ENCODE measurements around the gene DYNLT2B. TPM values are rescaled to one million over a fixed set of nuclear protein-coding genes. Genes with fewer than 3 reads are reported as not detected.
"Not testable (repeated sequence)": the region's sequence is repeated elsewhere in the genome, so short reads cannot be mapped to it uniquely, and the experiment has no call there.

DYNLT2B gene
- total and polyA plus RNA-seq, 12 donors = 2.1 to 8.1 (median 4.2) TPM

GRCh38 chr3:196351541-196351940 lies 33.5 kb upstream of the DYNLT2B start:
- WGBS, 2 donors = 76% methylated on average over 6 of the region's 6 CpGs
- DNase-seq = no peak
- no peak overlapping the region for H3K4me3 ChIP-seq
- no peaks in the 10 kb centered on the region for H3K27me3 ChIP-seq
- TF ChIP-seq CTCF (IDR thresholded peaks at IDR 0.05) = no peak
- ATAC-seq = no peak
- H3K36me3 ChIP-seq = peaks cover 0 to 72% (median 17%) of the 10 kb centered on the region in 9 donors
- intact Hi-C loops (cut with DNase I) = no loop called here
- no peaks in the 10 kb centered on the region for H3K4me1 ChIP-seq
- no peak overlapping the region for H3K27ac ChIP-seq
- H3K9me3 ChIP-seq = no peaks in the 10 kb centered on the region

GRCh38 chr3:196350067-196350466 lies 32.0 kb upstream of the DYNLT2B start:
- H3K9me3 ChIP-seq = no peaks in the 10 kb centered on the region
- TF ChIP-seq CTCF (IDR thresholded peaks at IDR 0.05) = no peak
- H3K4me3 ChIP-seq = no peak overlapping the region
- peaks cover 0 to 57% (median 4%) of the 10 kb centered on the region in 9 donors for H3K36me3 ChIP-seq
- intact Hi-C loops (cut with DNase I) = no loop called here
- DNase-seq (no peak), ATAC-seq (no peak)
- H3K27ac ChIP-seq = no peak overlapping the region
- H3K27me3 ChIP-seq = no peaks in the 10 kb centered on the region
- H3K4me1 ChIP-seq = peaks cover 0 to 2% (median 0%) of the 10 kb centered on the region in 9 donors

GRCh38 chr3:196348698-196349097 lies 30.7 kb upstream of the DYNLT2B start:
- peaks cover 0 to 11% (median 0%) of the 10 kb centered on the region in 9 donors for H3K4me1 ChIP-seq
- intact Hi-C loops (cut with DNase I) = no loop called here

GRCh38 chr3:196344663-196345062 lies 26.6 kb upstream of the DYNLT2B start:
- no peak for DNase-seq
- Histone ChIP-seq H3K27me3 (no peaks in the 10 kb centered on the region), H3K4me3 (no peak overlapping the region), H3K4me1 (peaks cover 0 to 21% (median 0%) of the 10 kb centered on the region in 9 donors), H3K9me3 (no peaks in the 10 kb centered on the region), H3K27ac (no peak overlapping the region), H3K36me3 (peaks cover 0 to 25% (median 4%) of the 10 kb centered on the region in 9 donors)
- TF ChIP-seq CTCF (IDR thresholded peaks at IDR 0.05) = no peak
- no peak for ATAC-seq
- WGBS, 2 donors = 53 to 69% methylated on average over 4 of the region's 4 CpGs
- intact Hi-C loops (cut with DNase I) = no loop called here

More at GRCh38 chr3:196348698-196349097, 30.7 kb upstream of the DYNLT2B start:
- Histone ChIP-seq H3K4me3 (no peak overlapping the region), H3K27me3 (no peaks in the 10 kb centered on the region), H3K9me3 (no peaks in the 10 kb centered on the region), H3K27ac (no peak overlapping the region), H3K36me3 (peaks cover 0 to 43% (median 4%) of the 10 kb centered on the region in 9 donors)
- no peak for ATAC-seq
- TF ChIP-seq CTCF (IDR thresholded peaks at IDR 0.05) = no peak
- DNase-seq = no peak
- 86 to 90% methylated on average over 3 of the region's 3 CpGs for WGBS, 2 donors

GRCh38 chr3:196343917-196344316 lies 25.9 kb upstream of the DYNLT2B start:
- H3K27me3 ChIP-seq; H3K4me3 ChIP-seq; DNase-seq; H3K27ac ChIP-seq; ATAC-seq; intact Hi-C loops (cut with DNase I); H3K9me3 ChIP-seq: not testable (repeated sequence)
- WGBS, 2 donors = 94 to 95% methylated on average over 13 of the region's 14 CpGs
- peaks cover 0 to 21% (median 0%) of the 10 kb centered on the region in 9 donors for H3K4me1 ChIP-seq
- peaks cover 0 to 18% (median 4%) of the 10 kb centered on the region in 9 donors for H3K36me3 ChIP-seq
